HepG2 (cell line): ENCODE measurements around the gene GSTT2. TPM values are rescaled to one million over a fixed set of nuclear protein-coding genes. Genes with fewer than 3 reads are reported as not detected.

Source experiments
- ARNT2 ChIP-seq: sonication (generic); formaldehyde crosslinking; IDR thresholded peaks from 2 replicates; pipeline ENCODE4 v1.8.0; 2022; ENCODE audit warnings: mild to moderate bottlenecking, low read depth, missing genetic modification reagents, moderate library complexity
- ARNTL ChIP-seq: sonication (generic); formaldehyde crosslinking; IDR thresholded peaks from 2 replicates; pipeline ENCODE4 v1.4.0; 2020; ENCODE audit warnings: mild to moderate bottlenecking, missing genetic modification reagents
- ATM ChIP-seq: fragments of 450-650 bp; IDR thresholded peaks from 2 replicates; pipeline ENCODE4 v1.7.1; 2017; ENCODE audit warnings: mild to moderate bottlenecking, borderline replicate concordance
- FOXA1 ChIP-seq, 2 experiments: fragments of 450-650 bp in 1 of 2; sonication (generic) in 1 of 2; formaldehyde crosslinking in 1 of 2; IDR thresholded peaks; 2 replicates each; pipeline versions ENCODE4 v1.4.0 to v1.6.1; 2016 to 2020; ENCODE audit warnings: missing genetic modification reagents in 1 of 2
- KDM5A ChIP-seq: fragments of 200-600 bp; sonication (generic); IDR thresholded peaks from 2 replicates; pipeline ENCODE4 v1.7.0; 2018; ENCODE audit warnings: antibody characterized with exemption, mild to moderate bottlenecking, low read length, borderline replicate concordance
- KLF11 ChIP-seq: IDR thresholded peaks from 2 replicates; pipeline ENCODE4 v1.6.1; 2016; ENCODE audit warnings: missing compliant biosample characterization
- KMT2A ChIP-seq: sonication (generic); formaldehyde crosslinking; IDR thresholded peaks from 2 replicates; pipeline ENCODE4 v1.4.0; 2020; ENCODE audit warnings: missing genetic modification reagents
- NCOA5 ChIP-seq: sonication (generic); formaldehyde crosslinking; IDR thresholded peaks from 2 replicates; pipeline ENCODE4 v1.4.0; 2020; ENCODE audit warnings: missing genetic modification reagents
- RFXANK ChIP-seq: IDR thresholded peaks from 2 replicates; pipeline ENCODE4 v1.6.1; 2016
- RXRB ChIP-seq: IDR thresholded peaks from 2 replicates; pipeline ENCODE4 v1.6.1; 2016; ENCODE audit warnings: borderline replicate concordance, missing genetic modification reagents, missing compliant biosample characterization
- TBP ChIP-seq: sonication (generic); formaldehyde crosslinking; IDR thresholded peaks from 2 replicates; pipeline ENCODE4 v1.5.0; 2020; ENCODE audit warnings: missing genetic modification reagents
- ZNF331 ChIP-seq: sonication (generic); formaldehyde crosslinking; IDR thresholded peaks from 2 replicates; pipeline ENCODE4 v1.4.0; 2020; ENCODE audit warnings: missing genetic modification reagents
- ZNF510 ChIP-seq: sonication (generic); formaldehyde crosslinking; IDR thresholded peaks from 2 replicates; pipeline ENCODE4 v1.4.0; 2020; ENCODE audit warnings: low read depth, mild to moderate bottlenecking, missing genetic modification reagents
- ZNF543 ChIP-seq: sonication (generic); formaldehyde crosslinking; IDR thresholded peaks from 2 replicates; pipeline ENCODE4 v1.4.0; 2020; ENCODE audit warnings: mild to moderate bottlenecking, missing genetic modification reagents
- ZNF788 ChIP-seq: sonication (generic); formaldehyde crosslinking; IDR thresholded peaks from 2 replicates; pipeline ENCODE4 v1.5.0; 2020; ENCODE audit warnings: mild to moderate bottlenecking, missing genetic modification reagents, borderline replicate concordance
- polyA plus RNA-seq, 8 experiments: library from polyadenylated mRNA; depleted of rRNA in 3 of 8; stranded (reverse) in 7 of 8; unstranded in 1 of 8; fragments of >200 nt; fragmentation: Illumina TruSeq in 4 of 8; extraction: Trizol in 4 of 8; gene quantifications; 2 replicates each; pipeline versions ENCODE4 v1.2.1 to v1.2.3, GENCODE V29; 2011 to 2016; ENCODE audit warnings: low read depth in 4 of 8, missing spikeins in 1 of 8, mixed read lengths in 1 of 8; ENCODE audit not compliant: insufficient read depth in 1 of 8
- total RNA-seq, 5 experiments: library from RNA; depleted of rRNA; stranded (reverse); fragments of >200 nt; fragmentation: Illumina TruSeq; extraction: Trizol; gene quantifications; 2 replicates each; pipeline ENCODE4 v1.2.3, GENCODE V29; 2016; ENCODE audit warnings: low read depth in 1 of 5
- TF ChIP-seq, protein P1 (sequence below), 2 experiments: fragments of 450-650 bp in 1 of 2; sonication (generic) in 1 of 2; formaldehyde crosslinking in 1 of 2; IDR thresholded peaks; 2 replicates each; pipeline versions ENCODE4 v1.6.1 to v1.8.0; 2016 to 2022; ENCODE audit warnings: antibody characterized with exemption in 1 of 2, mild to moderate bottlenecking in 1 of 2, missing genetic modification reagents in 1 of 2
- TF ChIP-seq, protein P2 (sequence below): sonication (generic); formaldehyde crosslinking; IDR thresholded peaks from 2 replicates; pipeline ENCODE4 v1.4.0; 2020; ENCODE audit warnings: missing genetic modification reagents, mild to moderate bottlenecking, borderline replicate concordance

The GSTT2 gene
- total and polyA plus RNA-seq, 2 of the 13 experiments (the other 11 are each of a cell fraction or from before 2014, with no cell fraction given) = not detected

DNA sequence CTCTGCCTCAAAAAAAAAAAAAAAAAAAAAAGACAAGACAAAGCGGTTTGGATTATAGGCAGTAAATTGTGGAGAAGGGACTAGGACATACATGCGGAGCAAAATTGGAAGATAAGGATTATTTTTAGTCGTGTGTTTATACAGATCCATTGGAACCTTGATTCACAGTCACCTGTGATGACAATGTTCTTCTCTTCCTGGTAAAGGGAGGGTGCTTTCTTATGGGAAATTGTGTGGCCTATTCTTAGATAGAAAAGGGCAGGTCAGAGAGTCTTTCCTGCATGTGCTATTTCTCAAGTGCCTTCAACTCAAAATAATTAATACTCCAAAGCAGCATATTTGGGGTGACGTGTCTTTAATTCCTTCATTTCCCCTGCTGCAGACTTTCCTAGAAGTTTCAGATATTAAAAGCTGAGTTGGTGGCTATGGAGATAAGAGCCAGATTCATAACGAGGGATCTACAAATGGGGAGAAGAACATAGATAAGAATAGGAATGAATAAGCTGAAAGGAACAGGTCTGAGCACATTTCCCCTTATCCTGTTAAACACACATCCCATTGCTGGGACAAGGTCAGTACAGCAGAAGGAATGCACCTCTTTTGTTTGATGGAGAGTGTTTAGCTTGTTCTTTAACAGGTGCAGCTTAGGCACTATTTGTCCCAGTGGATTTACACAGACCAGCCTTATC is 41.5 kb upstream of the GSTT2 start (continued):
- TF ChIP-seq, protein P1, sequence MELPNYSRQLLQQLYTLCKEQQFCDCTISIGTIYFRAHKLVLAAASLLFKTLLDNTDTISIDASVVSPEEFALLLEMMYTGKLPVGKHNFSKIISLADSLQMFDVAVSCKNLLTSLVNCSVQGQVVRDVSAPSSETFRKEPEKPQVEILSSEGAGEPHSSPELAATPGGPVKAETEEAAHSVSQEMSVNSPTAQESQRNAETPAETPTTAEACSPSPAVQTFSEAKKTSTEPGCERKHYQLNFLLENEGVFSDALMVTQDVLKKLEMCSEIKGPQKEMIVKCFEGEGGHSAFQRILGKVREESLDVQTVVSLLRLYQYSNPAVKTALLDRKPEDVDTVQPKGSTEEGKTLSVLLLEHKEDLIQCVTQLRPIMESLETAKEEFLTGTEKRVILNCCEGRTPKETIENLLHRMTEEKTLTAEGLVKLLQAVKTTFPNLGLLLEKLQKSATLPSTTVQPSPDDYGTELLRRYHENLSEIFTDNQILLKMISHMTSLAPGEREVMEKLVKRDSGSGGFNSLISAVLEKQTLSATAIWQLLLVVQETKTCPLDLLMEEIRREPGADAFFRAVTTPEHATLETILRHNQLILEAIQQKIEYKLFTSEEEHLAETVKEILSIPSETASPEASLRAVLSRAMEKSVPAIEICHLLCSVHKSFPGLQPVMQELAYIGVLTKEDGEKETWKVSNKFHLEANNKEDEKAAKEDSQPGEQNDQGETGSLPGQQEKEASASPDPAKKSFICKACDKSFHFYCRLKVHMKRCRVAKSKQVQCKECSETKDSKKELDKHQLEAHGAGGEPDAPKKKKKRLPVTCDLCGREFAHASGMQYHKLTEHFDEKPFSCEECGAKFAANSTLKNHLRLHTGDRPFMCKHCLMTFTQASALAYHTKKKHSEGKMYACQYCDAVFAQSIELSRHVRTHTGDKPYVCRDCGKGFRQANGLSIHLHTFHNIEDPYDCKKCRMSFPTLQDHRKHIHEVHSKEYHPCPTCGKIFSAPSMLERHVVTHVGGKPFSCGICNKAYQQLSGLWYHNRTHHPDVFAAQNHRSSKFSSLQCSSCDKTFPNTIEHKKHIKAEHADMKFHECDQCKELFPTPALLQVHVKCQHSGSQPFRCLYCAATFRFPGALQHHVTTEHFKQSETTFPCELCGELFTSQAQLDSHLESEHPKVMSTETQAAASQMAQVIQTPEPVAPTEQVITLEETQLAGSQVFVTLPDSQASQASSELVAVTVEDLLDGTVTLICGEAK (IDR thresholded peaks at IDR 0.05) = no peak
- TF ChIP-seq, protein P1 (CRISPR knock-in tag; IDR thresholded peaks at IDR 0.05) = no peak
- TF ChIP-seq KDM5A (no peak), NCOA5 (CRISPR knock-in tag) (no peak), ZNF331 (peak; percentile 42; the same call in 1 of the 2 replicates), KLF11 (CRISPR knock-in tag) (no peak), RXRB (CRISPR knock-in tag) (no peak), ARNTL (CRISPR knock-in tag) (no peak), ZNF788 (no peak), RFXANK (no peak), ATM (no peak), TBP (CRISPR knock-in tag) (no peak), KMT2A (CRISPR knock-in tag) (no peak), ZNF510 (CRISPR knock-in tag) (no peak), FOXA1 (IDR thresholded peaks at IDR 0.05) (no peak), FOXA1 (CRISPR knock-in tag; IDR thresholded peaks at IDR 0.05) (peak; percentile 43), ARNT2 (CRISPR knock-in tag) (no peak), ZNF543 (CRISPR knock-in tag) (no peak)
- TF ChIP-seq, protein P2, sequence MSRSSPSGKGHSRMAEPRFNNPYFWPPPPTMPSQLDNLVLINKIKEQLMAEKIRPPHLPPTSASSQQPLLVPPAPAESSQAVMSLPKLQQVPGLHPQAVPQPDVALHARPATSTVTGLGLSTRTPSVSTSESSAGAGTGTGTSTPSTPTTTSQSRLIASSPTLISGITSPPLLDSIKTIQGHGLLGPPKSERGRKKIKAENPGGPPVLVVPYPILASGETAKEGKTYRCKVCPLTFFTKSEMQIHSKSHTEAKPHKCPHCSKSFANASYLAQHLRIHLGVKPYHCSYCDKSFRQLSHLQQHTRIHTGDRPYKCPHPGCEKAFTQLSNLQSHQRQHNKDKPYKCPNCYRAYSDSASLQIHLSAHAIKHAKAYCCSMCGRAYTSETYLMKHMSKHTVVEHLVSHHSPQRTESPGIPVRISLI (CRISPR knock-in tag) = no peak
